HG03097 (cell line): ENCODE measurements around the gene FGR.
"Not testable (repeated sequence)": the region's sequence is repeated elsewhere in the genome, so short reads cannot be mapped to it uniquely, and the experiment has no call there.

Source experiments
- ATAC-seq: cut with Tn5 transposase; IDR thresholded peaks from one replicate; pipeline ENCODE4 v1.9.1; 2021; ENCODE audit not compliant: unreplicated experiment, low FRiP score

FGR gene

GRCh38 chr1:27638047-27638734, 3.2 kb upstream of the FGR start:
- ATAC-seq: no peak

- no peak for ATAC-seq
These were observed 584 bp upstream of the FGR start for GRCh38 chr1:27635396-27636142.

- ATAC-seq: no peak
These were observed 604 bp downstream of the FGR start for GRCh38 chr1:27634177-27634984.

GRCh38 chr1:27633640-27634176, 1.3 kb downstream of the FGR start:
- ATAC-seq: no peak

- ATAC-seq: peak; percentile 2
These were observed 1.7 kb downstream of the FGR start for GRCh38 chr1:27633298-27633610.

GRCh38 chr1:27632387-27633297, 2.3 kb downstream of the FGR start:
- ATAC-seq: peak; percentile 37

- ATAC-seq: peak; percentile 15
These were observed 4.0 kb downstream of the FGR start for GRCh38 chr1:27630859-27631491.

GRCh38 chr1:27628712-27629111, 6.3 kb downstream of the FGR start:
- no peak for ATAC-seq

- ATAC-seq: not testable (repeated sequence)
These were observed 7.3 kb downstream of the FGR start for GRCh38 chr1:27627733-27628132.

GRCh38 chr1:27627061-27627460, 7.9 kb downstream of the FGR start:
- no peak for ATAC-seq

GRCh38 chr1:27626031-27626935, 8.7 kb downstream of the FGR start:
- ATAC-seq: no peak

- no peak for ATAC-seq
These were observed 10.4 kb downstream of the FGR start for GRCh38 chr1:27624467-27625178.

- no peak for ATAC-seq
These were observed 11.4 kb downstream of the FGR start for GRCh38 chr1:27623327-27624212.

GRCh38 chr1:27622828-27623227, 12.2 kb downstream of the FGR start:
- ATAC-seq: no peak

- no peak for ATAC-seq
These were observed 13.7 kb downstream of the FGR start for GRCh38 chr1:27621051-27621920.

GRCh38 chr1:27619782-27620438, 15.1 kb downstream of the FGR start:
- not testable (repeated sequence) for ATAC-seq
